ENCODE data around the gene SLC32A1.

GRCh38 chr20:38731738-38732113, 7.4 kb downstream of the SLC32A1 start:
- no peak for TF ChIP-seq CTCF (conservative IDR thresholded peaks at IDR 0.05 in 1 of 2, IDR thresholded peaks at IDR 0.05 in 1 of 2; ENCODE audit: low read depth in 1 of 2, low read length in 2 of 2)
- TF ChIP-seq EZH2 (IDR thresholded peaks at IDR 0.05; ENCODE audit: low read length, missing control alignments) = no peak

All from fibroblast of lung (primary cell).